ENCODE results near the gene TRIM23. TPM values are rescaled to one million over a fixed set of nuclear protein-coding genes. Genes with fewer than 3 reads are reported as not detected.
A peak's percentile ranks its signal among the peaks of the same experiment; 100 is the strongest.

The TRIM23 gene
- total RNA-seq = 10 to 100 TPM in 1 of 2 donors, 1 to 10 TPM in 1; 9.6 to 11.8 TPM

GRCh38 chr5:65624025-65624570 is at the start of gene TRIM23:
TSS of gene TRIM23 (minus strand) at chr5:65624333. CDS start at chr5:65624274, 59 bp downstream.
- TF ChIP-seq CTCF (IDR thresholded peaks at IDR 0.05) = peak in 1 of 2 donors; percentile 14
- Histone ChIP-seq H3K27me3 (no peaks in the 10 kb centered on the region), H3K4me1 (peaks cover 0 to 34% of the 10 kb centered on the region in 2 donors), H3K9me3 (no peaks in the 10 kb centered on the region), H3K36me3 (no peaks in the 10 kb centered on the region), H3K4me3 (peak within 1 kb of the TSS; percentile 72 to 98), H3K27ac (peak within 1 kb of the TSS; percentile 73 to 82)
- peak; percentile 90 for DNase-seq (ENCODE audit: low spot score)

- Histone ChIP-seq H3K27me3 (no peaks in the 10 kb centered on the region), H3K9me3 (no peaks in the 10 kb centered on the region), H3K4me3 (no peak overlapping the region), H3K27ac (no peak overlapping the region), H3K36me3 (peaks cover 15% of the 10 kb centered on the region), H3K4me1 (no peaks in the 10 kb centered on the region)
- TF ChIP-seq CTCF (IDR thresholded peaks at IDR 0.05) = no peak
- no peak for DNase-seq (ENCODE audit: low spot score)
Observed at GRCh38 chr5:65672796-65673195, 48.7 kb upstream of the TRIM23 start.

- Histone ChIP-seq H3K27me3 (no peaks in the 10 kb centered on the region), H3K36me3 (peaks cover 15% of the 10 kb centered on the region), H3K4me1 (no peaks in the 10 kb centered on the region), H3K27ac (no peak overlapping the region), H3K4me3 (no peak overlapping the region), H3K9me3 (no peaks in the 10 kb centered on the region)
- no peak for TF ChIP-seq CTCF (IDR thresholded peaks at IDR 0.05)
- no peak for DNase-seq (ENCODE audit: low spot score)
Observed at GRCh38 chr5:65668696-65669095, 44.6 kb upstream of the TRIM23 start.

GRCh38 chr5:65663804-65664521 is 39.8 kb upstream of the TRIM23 start:
- Histone ChIP-seq H3K36me3 (peaks cover under 1% of the 10 kb centered on the region), H3K9me3 (no peaks in the 10 kb centered on the region), H3K27me3 (no peaks in the 10 kb centered on the region), H3K27ac (peak overlapping the region in 1 of 2 donors; percentile 45), H3K4me1 (no peaks in the 10 kb centered on the region), H3K4me3 (no peak overlapping the region)
- TF ChIP-seq CTCF (IDR thresholded peaks at IDR 0.05) = peak in 1 of 2 donors; percentile 59
- no peak for DNase-seq (ENCODE audit: low spot score)

- DNase-seq (ENCODE audit: low spot score) = no peak
- no peaks in the 10 kb centered on the region for H3K9me3 ChIP-seq
- no peaks in the 10 kb centered on the region for H3K4me1 ChIP-seq
- H3K4me3 ChIP-seq = no peak overlapping the region
- no peaks in the 10 kb centered on the region for H3K27me3 ChIP-seq
- no peak overlapping the region for H3K27ac ChIP-seq
- no peak for TF ChIP-seq CTCF (IDR thresholded peaks at IDR 0.05)
- H3K36me3 ChIP-seq = peaks cover 12% of the 10 kb centered on the region
Observed at GRCh38 chr5:65654713-65655112, 30.6 kb upstream of the TRIM23 start.
